K562 (cell line): ENCODE measurements around the gene PBRM1. TPM values are rescaled to one million over a fixed set of nuclear protein-coding genes. Genes with fewer than 3 reads are reported as not detected.
A peak's percentile ranks its signal among the peaks of the same experiment; 100 is the strongest.

Source experiments
- ATAC-seq: fragments of 200-7000 bp; cut with Tn5 transposase; 3 replicates; pipeline ENCODE4 v1.9.1; 2020; ENCODE audit warnings: moderate library complexity
- Bru-seq: library from RNA; stranded (reverse); fragments of 400-500 nt; gene quantifications from one replicate; lab custom pipeline; 2021; lab: Mats Ljungman, UMichigan
- BruChase-seq, 2 experiments: library from RNA; stranded (reverse); fragments of 400-500 nt; gene quantifications; one replicate each; lab custom pipeline; 2021; lab: Mats Ljungman, UMichigan
- BruUV-seq: library from RNA; stranded (reverse); fragments of 400-500 nt; replicated peaks from 2 replicates; lab custom pipeline; 2021; lab: Mats Ljungman, UMichigan
- CTCF ChIA-PET: fragments of 300-600 bp; formaldehyde crosslinking; extraction: SDS; loops from one replicate; lab custom pipeline; 2021; ENCODE audit warnings: low intra/inter-chr PET ratio; lab: Yijun Ruan, JAX
- POLR2A ChIA-PET: fragments of 300-600, 350-650 bp; sonication (Branson Sonifier 250); formaldehyde crosslinking; extraction: SDS; loops from one replicate; lab custom pipeline; 2021; ENCODE audit warnings: antibody characterized with exemption, inconsistent platforms; lab: Yijun Ruan, JAX
- DNase-seq, 4 experiments: peaks; one replicate each; pipeline versions ENCODE4 v3.0.0 to v3.0.0-alpha.2; 2011 to 2018; ENCODE audit warnings: low spot score in 3 of 4, mixed read lengths in 3 of 4; ENCODE audit errors: extremely low read depth in 1 of 4
- FAIRE-seq: peaks from 2 replicates; lab custom pipeline; 2011; peaks lifted over from hg19 to GRCh38; lab: Jason Lieb, UNC
- H2AFZ ChIP-seq: 2 replicates; pipeline ENCODE4 v1.6.0; 2011; ENCODE audit warnings: low read depth, low read length, control low read depth, inconsistent platforms
- H3K27ac ChIP-seq: fragments of 200-600 bp; 3 replicates; pipeline ENCODE4 v1.8.0; 2011; ENCODE audit warnings: low read depth, mild to moderate bottlenecking, control low read depth, inconsistent platforms, low read length, moderate library complexity, mixed read lengths; ENCODE audit errors: extremely low read depth
- H3K27me3 ChIP-seq, 2 experiments: fragments of 300-600 bp in 1 of 2; 2 replicates in 1 of 2; 3 replicates in 1 of 2; pipeline versions ENCODE4 v1.6.0 to v1.8.0; 2011; ENCODE audit warnings: inconsistent platforms in 2 of 2, low read length in 2 of 2, mild to moderate bottlenecking in 1 of 2, mixed read lengths in 1 of 2, moderate library complexity in 1 of 2; ENCODE audit not compliant: control insufficient read depth in 2 of 2, insufficient read depth in 2 of 2
- H3K36me3 ChIP-seq: fragments of 300-600 bp; 3 replicates; pipeline ENCODE4 v1.8.0; 2011; ENCODE audit warnings: mild to moderate bottlenecking, low read length, inconsistent platforms; ENCODE audit not compliant: control insufficient read depth, insufficient read depth
- H3K4me1 ChIP-seq, 2 experiments: fragments of 200-600 bp in 1 of 2; replicated peaks in 1 of 2; 2 replicates in 1 of 2; 3 replicates in 1 of 2; pipeline versions ENCODE4 v1.5.1 to v1.8.0; 2011; ENCODE audit warnings: inconsistent platforms in 2 of 2, low read length in 2 of 2, mild to moderate bottlenecking in 1 of 2, mixed read lengths in 1 of 2, moderate library complexity in 1 of 2; ENCODE audit not compliant: control insufficient read depth in 2 of 2, insufficient read depth in 2 of 2
- H3K4me2 ChIP-seq: 2 replicates; pipeline ENCODE4 v1.6.1; 2011; ENCODE audit warnings: low read length, control low read depth, inconsistent platforms, mixed read lengths; ENCODE audit not compliant: insufficient read depth
- H3K4me3 ChIP-seq: fragments of 200-600 bp; sonication (generic), shearing (Covaris generic); 2 replicates; pipeline ENCODE4 v1.5.1; 2016; ENCODE audit warnings: control low read depth, inconsistent platforms
- H3K79me2 ChIP-seq: fragments of 200-600 bp; 3 replicates; pipeline ENCODE4 v1.8.0; 2011; ENCODE audit warnings: low read length, inconsistent platforms; ENCODE audit not compliant: control insufficient read depth, insufficient read depth
- H3K9ac ChIP-seq, 2 experiments: 2 replicates each; pipeline versions ENCODE4 v1.6.0 to v1.6.1; 2011; ENCODE audit warnings: low read depth in 2 of 2, low read length in 2 of 2, control low read depth in 1 of 2, inconsistent platforms in 1 of 2, mild to moderate bottlenecking in 1 of 2, mixed read lengths in 1 of 2; ENCODE audit not compliant: insufficient read depth in 1 of 2
- H3K9me1 ChIP-seq: one replicate; pipeline ENCODE4 v1.6.0; 2011; ENCODE audit warnings: inconsistent platforms, mild to moderate bottlenecking, low read length, moderate library complexity; ENCODE audit not compliant: control insufficient read depth, insufficient read depth
- H3K9me3 ChIP-seq: replicated peaks from 2 replicates; pipeline ENCODE4 v1.5.1; 2011; ENCODE audit warnings: low read depth, low read length, inconsistent platforms; ENCODE audit not compliant: control insufficient read depth, insufficient read depth
- H4K20me1 ChIP-seq: replicated peaks from 2 replicates; pipeline ENCODE4 v1.6.1; 2011; ENCODE audit warnings: low read length, inconsistent platforms, mixed read lengths; ENCODE audit not compliant: control insufficient read depth, insufficient read depth
- FOXA3 ChIP-seq, 2 experiments: fragments of 450-650 bp in 1 of 2; sonication (generic) in 1 of 2; formaldehyde crosslinking; IDR thresholded peaks in 1 of 2; conservative IDR thresholded peaks in 1 of 2; 2 replicates each; pipeline versions ENCODE4 v1.4.0 to v1.8.0; 2020 to 2022; ENCODE audit warnings: mild to moderate bottlenecking in 2 of 2, missing genetic modification reagents in 1 of 2
- GATA2 ChIP-seq: sonication (generic); formaldehyde crosslinking; IDR thresholded peaks from 2 replicates; pipeline ENCODE4 v1.4.0; 2020; ENCODE audit warnings: mild to moderate bottlenecking, missing genetic modification reagents
- HCFC1 ChIP-seq: IDR thresholded peaks from 2 replicates; pipeline ENCODE4 v1.6.1; 2012; ENCODE audit warnings: low read depth, low read length, improper control_type of control experiment
- NCOA1 ChIP-seq: fragments of 450-650 bp; IDR thresholded peaks from 2 replicates; pipeline ENCODE4 v1.6.1; 2016; ENCODE audit warnings: low read depth
- PHF20 ChIP-seq: fragments of 450-650 bp; IDR thresholded peaks from 2 replicates; pipeline ENCODE4 v1.6.1; 2018; ENCODE audit not compliant: partially characterized antibody
- PHF8 ChIP-seq: fragments of 200-600 bp; sonication (generic); IDR thresholded peaks from 2 replicates; pipeline ENCODE4 v1.6.1; 2012; ENCODE audit warnings: mixed run types, mild to moderate bottlenecking, inconsistent platforms, low read length, moderate library complexity, borderline replicate concordance
- POLR2G ChIP-seq: fragments of 200-400 bp; formaldehyde crosslinking; IDR thresholded peaks from 2 replicates; pipeline ENCODE4 v1.6.1; 2017; ENCODE audit warnings: low read depth, mild to moderate bottlenecking, antibody characterized with exemption, low read length, moderate library complexity
- SMC3 ChIP-seq: conservative IDR thresholded peaks from 2 replicates; pipeline ENCODE4 v1.6.1; 2011; ENCODE audit warnings: low read depth, low read length, improper control_type of control experiment; ENCODE audit not compliant: insufficient read depth
- ZBTB9 ChIP-seq: fragments of 450-650 bp; formaldehyde crosslinking; IDR thresholded peaks from 2 replicates; pipeline ENCODE4 v1.4.0; 2020; ENCODE audit warnings: mild to moderate bottlenecking, moderate library complexity
- ZFP1 ChIP-seq: fragments of 450-650 bp; formaldehyde crosslinking; IDR thresholded peaks from 2 replicates; pipeline ENCODE4 v1.4.0; 2020; ENCODE audit warnings: mild to moderate bottlenecking, mixed read lengths
- ZNF41 ChIP-seq: fragments of 250-450 bp; sonication (Bioruptor Pico); conservative IDR thresholded peaks from 2 replicates; pipeline ENCODE4 v1.4.0; 2020; ENCODE audit warnings: mild to moderate bottlenecking
- WGBS: fragments of 100-300 bp; shearing (Covaris generic); methylation state at CpG from one replicate; pipeline ENCODE4 v1.1.6; 2016; ENCODE audit warnings: low coverage, mixed read lengths; ENCODE audit not compliant: insufficient coverage; ENCODE audit errors: missing lambda C conversion rate; 5-methylcytosine and 5-hydroxymethylcytosine counted together
- in situ Hi-C: fragments of 300-500 bp; cut with MboI; formaldehyde crosslinking; loops from 4 replicates; pipeline ENCODE4 v1.15.0; 2018; ENCODE audit warnings: inconsistent platforms, mixed read lengths
- intact Hi-C: fragments of 100-400 bp; cut with micrococcal nuclease; formaldehyde crosslinking; loops from 2 replicates; pipeline ENCODE4 v1.14.2; 2022
- long read RNA-seq, 3 experiments: library from polyadenylated mRNA in 2 of 3; library from RNA in 1 of 3; unstranded in 2 of 3; stranded (forward) in 1 of 3; transcript quantifications; one replicate each; pipeline ENCODE4 v2.0.0, GENCODE V29; 2019 to 2022
- polyA minus RNA-seq, 3 experiments: library from RNA; depleted of rRNA, polyadenylated mRNA; stranded (reverse); fragments of >200 nt; gene quantifications; 2 replicates each; pipeline ENCODE4 v1.2.3, GENCODE V29; 2011
- polyA plus RNA-seq, 8 experiments: library from polyadenylated mRNA; depleted of rRNA in 4 of 8; stranded (reverse) in 5 of 8; unstranded in 3 of 8; fragments of >200 nt; fragmentation: Nextera tagmentation in 2 of 8; fragmentation: Illumina TruSeq in 1 of 8; extraction: Ambion mirVana in 2 of 8; extraction: Trizol in 1 of 8; gene quantifications; 2 replicates each; pipeline versions ENCODE4 v1.2.1 to v1.2.3, GENCODE V29; 2011 to 2014; ENCODE audit warnings: inconsistent platforms in 1 of 8, missing spikeins in 1 of 8
- total RNA-seq, 7 experiments: library from RNA; depleted of rRNA in 6 of 7; stranded (reverse); fragments of >200 nt in 6 of 7; fragmentation: Illumina TruSeq in 2 of 7; extraction: Trizol in 2 of 7; gene quantifications; 2 replicates each; pipeline versions ENCODE4 v1.2.1 to v1.2.3, GENCODE V29; 2011 to 2021; ENCODE audit warnings: low replicate concordance in 1 of 7
- TF ChIP-seq, protein P1 (sequence below), 2 experiments: fragments of 450-650 bp; conservative IDR thresholded peaks; 2 replicates each; pipeline ENCODE4 v1.6.1; 2017; ENCODE audit warnings: mild to moderate bottlenecking in 2 of 2, moderate library complexity in 2 of 2

PBRM1 gene
- total RNA-seq (2011; cell fraction: chromatin; rRNA removed; ENCODE audit: low replicate concordance): 36.5 and 114 TPM in 2 replicates
- 16.7 and 24.9 TPM in 2 replicates for total RNA-seq (2011; cell fraction: nucleolus; rRNA removed)
- 31.6 and 36.0 TPM in 2 replicates for total RNA-seq (2011; cell fraction: nucleoplasm; rRNA removed)
- total RNA-seq (2014; rRNA removed) (15.6 and 18.6 TPM in 2 replicates), total RNA-seq (2014; rRNA removed; fragmentation: Illumina TruSeq; extraction: Trizol) (26.8 and 32.2 TPM in 2 replicates), total RNA-seq (2015; rRNA removed; fragmentation: Illumina TruSeq; extraction: Trizol) (28.7 and 31.8 TPM in 2 replicates), total RNA-seq (2021) (25.5 and 28.9 TPM in 2 replicates), polyA plus RNA-seq (2011; rRNA removed) (15.4 and 19.0 TPM in 2 replicates), polyA plus RNA-seq (2014; fragmentation: Illumina TruSeq; extraction: Trizol) (20.8 and 23.5 TPM in 2 replicates), polyA plus RNA-seq (2014; fragmentation: Nextera tagmentation; extraction: Ambion mirVana) (1 to 10 TPM; 3.9 to 7.0 TPM), polyA plus RNA-seq (2014; rRNA removed) (14.1 and 14.5 TPM in 2 replicates), polyA minus RNA-seq (2011; rRNA and poly(A)+ RNA removed) (50.0 and 69.4 TPM in 2 replicates), Bru-seq, nascent RNA (percentile 63 among the genes with signal in this experiment), BruChase-seq, experiment 1, labeled RNA remaining after a 2-hour chase (percentile 70 among the genes with signal in this experiment), BruChase-seq, experiment 2, labeled RNA remaining after a 6-hour chase (percentile 71 among the genes with signal in this experiment)
- polyA plus RNA-seq (2011; cell fraction: cytosol; rRNA removed): 8.8 and 9.8 TPM in 2 replicates
- polyA plus RNA-seq (2011; cell fraction: nucleus; rRNA removed): 36.0 and 41.4 TPM in 2 replicates
- 16.3 TPM in 2 replicates for polyA plus RNA-seq (2012)
- 13.5 and 16.0 TPM in 2 replicates for polyA minus RNA-seq (2011; cell fraction: cytosol; rRNA and poly(A)+ RNA removed)
- polyA minus RNA-seq (2011; cell fraction: nucleus; rRNA and poly(A)+ RNA removed): 39.2 and 67.3 TPM in 2 replicates
- long read RNA-seq, experiment 1, partial matches to known transcripts: 40 of 67 reads
- long read RNA-seq, experiment 1, other reads (novel, unspliced or antisense): 27 of 67 reads
- long read RNA-seq, experiment 2, partial matches to known transcripts: 1 of 22 reads
- long read RNA-seq, experiment 2, other reads (novel, unspliced or antisense): 21 of 22 reads
- long read RNA-seq, experiment 3, partial matches to known transcripts: 5 of 8 reads
- long read RNA-seq, experiment 3, other reads (novel, unspliced or antisense): 3 of 8 reads

- H4K20me1 ChIP-seq: no peaks in the 10 kb centered on the region
- peak within 1 kb of the TSS; percentile 72 for H2AFZ ChIP-seq
- H3K4me2 ChIP-seq: peak within 1 kb of the TSS; percentile 91
- in situ Hi-C loops: no loop called here
- ATAC-seq (peak; percentile 71), DNase-seq (peak; percentile 85 to 95 (median 89)), FAIRE-seq (peak; percentile 98)
- intact Hi-C loops: loop anchor here (10.0 kb wide), 1 partner anchor 231 kb away; the partner anchor contains the start of genes NISCH and TNNC1
- POLR2A ChIA-PET: interaction anchor here (0.5 to 2.5 kb wide), 6 partner anchors 9 to 690 kb away, joined by 3 to 6 read pairs (median 3); partner anchors contain the start of genes GLT8D1, RPL29, SPCS1 and UQCC5
- H3K4me3 ChIP-seq: peak within 1 kb of the TSS; percentile 52
- H3K27ac ChIP-seq: peak within 1 kb of the TSS; percentile 75
- no peaks in the 10 kb centered on the region for H3K9me1 ChIP-seq
- peaks cover 46% of the 10 kb centered on the region for H3K36me3 ChIP-seq
- peak within 1 kb of the TSS; percentile 89 to 97 for H3K9ac ChIP-seq
- H3K79me2 ChIP-seq: peaks cover 82% of the 10 kb centered on the region
- H3K27me3 ChIP-seq: no peaks in the 10 kb centered on the region
- no peaks in the 10 kb centered on the region for H3K9me3 ChIP-seq
- WGBS: under 1% methylated on average over 52 of the region's 82 CpGs
- BruUV-seq: TSS peak; percentile 61
- CTCF ChIA-PET: no interaction called here
- H3K4me1 ChIP-seq: peaks cover 3 to 22% of the 10 kb centered on the region in 2 experiments; a peak in 3 of 5 replicates
- peak; percentile 68 for TF ChIP-seq HCFC1
- TF ChIP-seq ZBTB9 (CRISPR knock-in tag): no peak
- no peak for TF ChIP-seq FOXA3 (CRISPR knock-in tag; conservative IDR thresholded peaks at IDR 0.05 in 1 of 2, IDR thresholded peaks at IDR 0.05 in 1 of 2)
- TF ChIP-seq ZNF41 (CRISPR knock-in tag): no peak
- TF ChIP-seq SMC3: no peak
- TF ChIP-seq PHF20: peak; percentile 80
- TF ChIP-seq POLR2G: peak; percentile 97
- no peak for TF ChIP-seq NCOA1
- TF ChIP-seq, protein P1, sequence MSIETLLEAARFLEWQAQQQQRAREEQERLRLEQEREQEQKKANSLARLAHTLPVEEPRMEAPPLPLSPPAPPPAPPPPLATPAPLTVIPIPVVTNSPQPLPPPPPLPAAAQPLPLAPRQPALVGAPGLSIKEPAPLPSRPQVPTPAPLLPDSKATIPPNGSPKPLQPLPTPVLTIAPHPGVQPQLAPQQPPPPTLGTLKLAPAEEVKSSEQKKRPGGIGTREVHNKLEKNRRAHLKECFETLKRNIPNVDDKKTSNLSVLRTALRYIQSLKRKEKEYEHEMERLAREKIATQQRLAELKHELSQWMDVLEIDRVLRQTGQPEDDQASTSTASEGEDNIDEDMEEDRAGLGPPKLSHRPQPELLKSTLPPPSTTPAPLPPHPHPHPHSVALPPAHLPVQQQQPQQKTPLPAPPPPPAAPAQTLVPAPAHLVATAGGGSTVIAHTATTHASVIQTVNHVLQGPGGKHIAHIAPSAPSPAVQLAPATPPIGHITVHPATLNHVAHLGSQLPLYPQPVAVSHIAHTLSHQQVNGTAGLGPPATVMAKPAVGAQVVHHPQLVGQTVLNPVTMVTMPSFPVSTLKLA (conservative IDR thresholded peaks at IDR 0.05): peak; percentile 98 to 99
- no peak for TF ChIP-seq GATA2 (CRISPR knock-in tag)
- peak; percentile 87; the same call in 1 of the 2 replicates for TF ChIP-seq PHF8
- no peak for TF ChIP-seq ZFP1 (CRISPR knock-in tag)
Observed at GRCh38 chr3:52685709-52686691, at the start of gene PBRM1, which contains the start of gene GNL3. Gene PBRM1 (minus strand): TSS chr3:52685913. Gene GNL3 (plus strand): TSS chr3:52686032. CDS start chr3:52686093, 61 bp downstream.
